DND-41 (cell line): ENCODE results near the gene CHMP4B.

ENCODE experiments used
- ATAC-seq: fragments of 200-7000 bp; cut with Tn5 transposase; 3 replicates; pipeline ENCODE4 v1.9.1; 2021; ENCODE audit warnings: low read depth; ENCODE audit not compliant: insufficient read depth
- DNase-seq: peaks from one replicate; pipeline ENCODE4 v3.0.0-alpha.2; 2020
- H2AFZ ChIP-seq: 2 replicates; pipeline ENCODE4 v1.6.0; 2012; ENCODE audit warnings: low read depth, low read length
- H3K27ac ChIP-seq: 2 replicates; pipeline ENCODE4 v1.5.1; 2012; ENCODE audit warnings: low read length, inconsistent platforms
- H3K27me3 ChIP-seq: fragments of 200-600 bp; sonication (generic); 2 replicates; pipeline ENCODE4 v1.6.0; 2012; ENCODE audit warnings: low read length, mild to moderate bottlenecking, inconsistent platforms; ENCODE audit not compliant: insufficient read depth, poor library complexity
- H3K36me3 ChIP-seq: 2 replicates; pipeline ENCODE4 v1.5.1; 2012; ENCODE audit warnings: low read length, inconsistent platforms; ENCODE audit not compliant: insufficient read depth
- H3K4me1 ChIP-seq: 2 replicates; pipeline ENCODE4 v1.5.1; 2012; ENCODE audit warnings: mild to moderate bottlenecking, low read length; ENCODE audit not compliant: insufficient read depth
- H3K4me2 ChIP-seq: 2 replicates; pipeline ENCODE4 v1.6.0; 2012; ENCODE audit warnings: mild to moderate bottlenecking, moderate library complexity, low read length, inconsistent platforms; ENCODE audit not compliant: insufficient read depth
- H3K4me3 ChIP-seq, 2 experiments: fragments of 200-600 bp in 1 of 2; shearing (Covaris generic) in 1 of 2; 2 replicates each; pipeline ENCODE4 v1.5.1; 2012 to 2016; ENCODE audit warnings: inconsistent platforms in 2 of 2, low read length in 2 of 2, mild to moderate bottlenecking in 2 of 2, low read depth in 1 of 2, moderate library complexity in 1 of 2
- H3K79me2 ChIP-seq: 2 replicates; pipeline ENCODE4 v1.6.0; 2012; ENCODE audit warnings: low read length, inconsistent platforms; ENCODE audit not compliant: insufficient read depth
- H3K9ac ChIP-seq: 2 replicates; pipeline ENCODE4 v1.6.0; 2012; ENCODE audit warnings: low read depth, mild to moderate bottlenecking, inconsistent platforms, low read length, moderate library complexity
- H3K9me3 ChIP-seq: 2 replicates; pipeline ENCODE4 v1.5.1; 2012; ENCODE audit warnings: low read length, moderate library complexity, mild to moderate bottlenecking, inconsistent platforms; ENCODE audit not compliant: insufficient read depth, severe bottlenecking
- H4K20me1 ChIP-seq: 2 replicates; pipeline ENCODE4 v1.6.0; 2012; ENCODE audit warnings: low read length; ENCODE audit not compliant: insufficient read depth
- EZH2 ChIP-seq: IDR thresholded peaks from 3 replicates; pipeline ENCODE4 v1.6.1; 2012; ENCODE audit warnings: borderline replicate concordance, low read depth, mild to moderate bottlenecking, moderate library complexity, low read length, inconsistent platforms; ENCODE audit not compliant: severe bottlenecking
- TF ChIP-seq, protein P1 (sequence below): IDR thresholded peaks from 2 replicates; pipeline ENCODE4 v1.5.1; 2012; ENCODE audit warnings: borderline replicate concordance, low read length, moderate library complexity, mild to moderate bottlenecking; ENCODE audit not compliant: poor library complexity, severe bottlenecking; ENCODE audit errors: extremely low read depth

The CHMP4B gene

DNA sequence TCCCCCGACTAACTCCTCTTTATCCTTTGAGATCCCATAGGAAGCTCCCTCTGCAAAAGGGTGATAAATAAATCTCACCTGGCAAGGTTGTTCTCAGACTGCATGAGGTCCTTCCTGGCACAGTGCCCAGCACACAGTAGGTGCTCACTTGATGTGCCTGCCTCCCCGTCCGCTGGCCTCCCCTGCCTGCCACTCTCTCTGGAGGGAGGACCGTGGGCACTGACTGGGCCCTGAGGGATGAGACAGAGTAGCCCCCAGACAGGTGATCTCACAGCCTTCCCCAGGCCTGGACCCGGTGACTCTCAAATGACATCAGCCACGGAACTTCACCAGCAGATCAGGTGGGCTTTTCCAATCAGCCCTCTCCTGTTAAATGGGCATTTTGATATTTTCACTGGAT, 57.4 kb downstream of the CHMP4B start:
- DNase-seq (no peak), ATAC-seq (no peak)
- no peaks in the 10 kb centered on the region for H4K20me1 ChIP-seq
- TF ChIP-seq, protein P1, sequence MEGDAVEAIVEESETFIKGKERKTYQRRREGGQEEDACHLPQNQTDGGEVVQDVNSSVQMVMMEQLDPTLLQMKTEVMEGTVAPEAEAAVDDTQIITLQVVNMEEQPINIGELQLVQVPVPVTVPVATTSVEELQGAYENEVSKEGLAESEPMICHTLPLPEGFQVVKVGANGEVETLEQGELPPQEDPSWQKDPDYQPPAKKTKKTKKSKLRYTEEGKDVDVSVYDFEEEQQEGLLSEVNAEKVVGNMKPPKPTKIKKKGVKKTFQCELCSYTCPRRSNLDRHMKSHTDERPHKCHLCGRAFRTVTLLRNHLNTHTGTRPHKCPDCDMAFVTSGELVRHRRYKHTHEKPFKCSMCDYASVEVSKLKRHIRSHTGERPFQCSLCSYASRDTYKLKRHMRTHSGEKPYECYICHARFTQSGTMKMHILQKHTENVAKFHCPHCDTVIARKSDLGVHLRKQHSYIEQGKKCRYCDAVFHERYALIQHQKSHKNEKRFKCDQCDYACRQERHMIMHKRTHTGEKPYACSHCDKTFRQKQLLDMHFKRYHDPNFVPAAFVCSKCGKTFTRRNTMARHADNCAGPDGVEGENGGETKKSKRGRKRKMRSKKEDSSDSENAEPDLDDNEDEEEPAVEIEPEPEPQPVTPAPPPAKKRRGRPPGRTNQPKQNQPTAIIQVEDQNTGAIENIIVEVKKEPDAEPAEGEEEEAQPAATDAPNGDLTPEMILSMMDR: no peak
- TF ChIP-seq EZH2: no peak
- no peak overlapping the region for H3K4me3 ChIP-seq
- H3K4me2 ChIP-seq: no peak overlapping the region
- H3K79me2 ChIP-seq: no peaks in the 10 kb centered on the region
- no peak overlapping the region for H3K9ac ChIP-seq
- H3K9me3 ChIP-seq: no peaks in the 10 kb centered on the region
- no peaks in the 10 kb centered on the region for H3K4me1 ChIP-seq
- H3K27ac ChIP-seq: no peak overlapping the region
- H3K36me3 ChIP-seq: no peaks in the 10 kb centered on the region
- no peak overlapping the region for H2AFZ ChIP-seq
- no peaks in the 10 kb centered on the region for H3K27me3 ChIP-seq

DNA sequence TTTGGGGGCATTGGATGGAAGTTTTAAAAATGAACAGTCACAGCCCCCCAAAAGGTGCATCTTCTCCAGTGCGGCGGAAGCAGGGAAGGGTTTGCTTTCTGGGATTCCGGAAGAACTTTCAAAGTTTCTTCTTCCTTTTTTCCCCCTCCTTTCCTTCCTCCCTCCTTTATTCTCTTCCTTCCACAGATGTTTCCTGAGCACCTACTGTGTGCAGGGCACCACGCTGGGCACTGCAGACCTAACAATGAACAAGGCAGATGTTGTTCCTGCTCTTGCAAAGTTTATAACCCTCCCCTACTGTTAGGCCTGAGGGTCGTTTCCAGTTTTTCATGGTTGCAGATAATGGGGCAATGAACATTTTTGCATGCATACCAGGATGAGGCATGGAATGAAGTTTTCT, 58.1 kb downstream of the CHMP4B start:
- no peaks in the 10 kb centered on the region for H4K20me1 ChIP-seq
- no peak overlapping the region for H2AFZ ChIP-seq
- no peaks in the 10 kb centered on the region for H3K4me1 ChIP-seq
- no peak overlapping the region for H3K4me3 ChIP-seq
- no peaks in the 10 kb centered on the region for H3K9me3 ChIP-seq
- no peak overlapping the region for H3K27ac ChIP-seq
- H3K9ac ChIP-seq: no peak overlapping the region
- no peaks in the 10 kb centered on the region for H3K27me3 ChIP-seq
- ATAC-seq (no peak), DNase-seq (no peak)
- no peak overlapping the region for H3K4me2 ChIP-seq
- H3K36me3 ChIP-seq: no peaks in the 10 kb centered on the region
- TF ChIP-seq, protein P1: no peak
- no peak for TF ChIP-seq EZH2
- H3K79me2 ChIP-seq: no peaks in the 10 kb centered on the region

DNA sequence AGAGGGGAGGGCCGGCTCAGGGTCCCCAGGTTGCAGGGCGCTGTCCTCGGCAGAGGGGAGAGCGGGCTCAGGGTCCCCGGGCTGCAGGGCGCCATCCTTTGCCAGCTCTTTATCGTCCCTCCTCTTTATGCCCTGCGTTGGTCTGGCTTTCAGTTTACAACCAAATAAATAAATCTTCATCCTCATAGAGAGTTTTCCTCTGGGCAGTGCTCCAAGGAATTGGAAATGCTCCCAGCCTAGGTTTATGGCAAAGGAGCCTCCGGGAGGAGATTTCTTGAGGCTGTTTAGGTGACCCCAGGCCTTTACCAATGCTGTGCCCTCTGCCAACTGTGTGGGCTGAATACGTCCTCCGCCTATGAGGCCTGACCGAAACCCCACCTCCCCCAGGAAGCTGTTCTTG, 60.2 kb downstream of the CHMP4B start:
- no peak for DNase-seq
- Histone ChIP-seq H3K27me3 (no peaks in the 10 kb centered on the region), H3K4me2 (no peak overlapping the region), H2AFZ (no peak overlapping the region), H4K20me1 (no peaks in the 10 kb centered on the region), H3K4me3 (no peak overlapping the region), H3K4me1 (no peaks in the 10 kb centered on the region), H3K9ac (no peak overlapping the region), H3K9me3 (no peaks in the 10 kb centered on the region), H3K79me2 (no peaks in the 10 kb centered on the region), H3K27ac (no peak overlapping the region), H3K36me3 (no peaks in the 10 kb centered on the region)
- ATAC-seq: no peak
- no peak for TF ChIP-seq EZH2

DNA sequence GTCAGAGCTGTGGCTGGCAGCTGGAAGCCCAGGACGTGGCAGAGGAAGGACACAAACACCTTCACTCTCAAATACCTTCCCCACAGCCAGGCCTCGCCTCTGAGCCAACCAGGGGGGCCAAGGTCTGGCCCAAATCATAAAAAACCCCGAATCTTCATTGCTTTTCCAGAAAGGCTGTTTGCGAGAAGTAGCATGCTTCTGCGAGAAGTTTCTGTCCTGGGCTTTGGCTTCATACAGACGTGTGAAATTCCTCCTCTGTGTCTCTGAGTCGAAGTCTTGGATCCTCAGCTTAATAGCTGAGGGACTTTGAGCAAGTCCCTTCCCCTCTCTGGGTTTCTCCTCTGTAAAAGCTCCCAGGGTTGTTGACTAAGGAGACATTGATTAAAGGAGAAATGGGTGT, 63.0 kb downstream of the CHMP4B start:
- no peak for ATAC-seq
- Histone ChIP-seq H3K9ac (no peak overlapping the region), H3K79me2 (no peaks in the 10 kb centered on the region), H3K4me1 (no peaks in the 10 kb centered on the region), H3K27ac (no peak overlapping the region), H3K9me3 (peaks cover 9% of the 10 kb centered on the region), H3K4me2 (no peak overlapping the region), H3K27me3 (no peaks in the 10 kb centered on the region), H3K36me3 (no peaks in the 10 kb centered on the region), H4K20me1 (no peaks in the 10 kb centered on the region), H2AFZ (no peak overlapping the region), H3K4me3 (no peak overlapping the region)
- DNase-seq: no peak
- TF ChIP-seq, protein P1: no peak
- no peak for TF ChIP-seq EZH2
